GM12872 (cell line): Measurements from ENCODE around the gene BICD2.

ENCODE experiments used
- TF ChIP-seq, protein P1 (sequence below): IDR thresholded peaks from 3 replicates; pipeline ENCODE4 v1.5.1; 2011; ENCODE audit warnings: low read depth, mild to moderate bottlenecking, low read length, moderate library complexity; ENCODE audit not compliant: insufficient read depth

BICD2 gene

DNA sequence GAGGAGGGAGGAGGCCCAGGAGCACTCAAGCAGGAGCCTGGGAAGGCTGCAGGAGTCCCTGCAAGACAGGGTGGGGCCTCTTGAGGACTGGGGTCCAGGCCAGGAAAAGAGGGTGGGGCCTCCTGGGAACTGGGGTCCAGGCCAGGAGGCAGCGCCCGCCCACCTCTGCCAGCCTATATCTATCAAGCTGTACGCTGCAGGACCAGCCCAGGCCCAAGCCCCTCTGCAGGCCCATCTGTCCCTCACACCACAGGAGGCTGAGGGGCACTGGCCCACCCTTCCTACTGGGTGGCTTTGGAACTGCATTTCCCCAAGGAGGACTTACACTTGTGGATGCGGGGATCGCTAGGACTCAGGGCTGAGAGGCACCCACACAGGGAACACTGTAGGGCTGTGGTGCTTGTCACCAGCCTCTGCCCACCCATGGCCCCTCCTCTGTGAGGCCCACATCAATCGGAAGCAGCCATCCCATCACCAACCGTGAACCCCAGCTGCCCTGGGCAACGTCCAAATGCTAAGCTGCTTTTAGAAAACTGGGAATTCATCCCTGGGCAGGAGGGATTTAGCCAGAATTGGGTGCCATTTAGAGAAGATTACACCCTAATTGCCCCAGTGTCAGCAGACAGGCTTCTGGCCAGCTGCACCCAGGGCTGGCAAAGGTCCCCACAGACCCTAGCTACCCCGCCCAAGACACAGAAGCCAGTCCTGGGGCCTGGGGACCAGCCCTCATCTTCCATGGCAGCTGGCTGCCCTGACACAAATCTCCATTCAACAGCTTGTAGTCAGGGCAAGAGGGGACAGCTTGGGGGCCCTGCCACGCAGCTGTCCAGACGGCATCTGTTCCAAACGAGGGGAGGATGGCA, 15.3 kb downstream of the BICD2 start:
- TF ChIP-seq, protein P1, sequence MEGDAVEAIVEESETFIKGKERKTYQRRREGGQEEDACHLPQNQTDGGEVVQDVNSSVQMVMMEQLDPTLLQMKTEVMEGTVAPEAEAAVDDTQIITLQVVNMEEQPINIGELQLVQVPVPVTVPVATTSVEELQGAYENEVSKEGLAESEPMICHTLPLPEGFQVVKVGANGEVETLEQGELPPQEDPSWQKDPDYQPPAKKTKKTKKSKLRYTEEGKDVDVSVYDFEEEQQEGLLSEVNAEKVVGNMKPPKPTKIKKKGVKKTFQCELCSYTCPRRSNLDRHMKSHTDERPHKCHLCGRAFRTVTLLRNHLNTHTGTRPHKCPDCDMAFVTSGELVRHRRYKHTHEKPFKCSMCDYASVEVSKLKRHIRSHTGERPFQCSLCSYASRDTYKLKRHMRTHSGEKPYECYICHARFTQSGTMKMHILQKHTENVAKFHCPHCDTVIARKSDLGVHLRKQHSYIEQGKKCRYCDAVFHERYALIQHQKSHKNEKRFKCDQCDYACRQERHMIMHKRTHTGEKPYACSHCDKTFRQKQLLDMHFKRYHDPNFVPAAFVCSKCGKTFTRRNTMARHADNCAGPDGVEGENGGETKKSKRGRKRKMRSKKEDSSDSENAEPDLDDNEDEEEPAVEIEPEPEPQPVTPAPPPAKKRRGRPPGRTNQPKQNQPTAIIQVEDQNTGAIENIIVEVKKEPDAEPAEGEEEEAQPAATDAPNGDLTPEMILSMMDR = no peak

DNA sequence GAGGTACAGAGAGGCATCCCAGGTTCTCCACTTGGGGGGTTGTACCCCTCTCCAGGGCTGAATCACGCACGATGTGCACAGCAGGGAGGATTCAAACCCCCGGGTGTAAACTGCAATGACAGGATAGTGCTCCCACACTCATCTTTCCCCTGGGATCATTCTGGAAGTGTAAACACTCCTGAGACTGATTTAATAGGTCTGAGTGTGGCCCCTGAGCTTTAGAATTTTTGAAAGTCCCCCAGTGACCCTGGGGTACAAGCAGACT, 16.5 kb downstream of the BICD2 start:
- TF ChIP-seq, protein P1 = no peak

DNA sequence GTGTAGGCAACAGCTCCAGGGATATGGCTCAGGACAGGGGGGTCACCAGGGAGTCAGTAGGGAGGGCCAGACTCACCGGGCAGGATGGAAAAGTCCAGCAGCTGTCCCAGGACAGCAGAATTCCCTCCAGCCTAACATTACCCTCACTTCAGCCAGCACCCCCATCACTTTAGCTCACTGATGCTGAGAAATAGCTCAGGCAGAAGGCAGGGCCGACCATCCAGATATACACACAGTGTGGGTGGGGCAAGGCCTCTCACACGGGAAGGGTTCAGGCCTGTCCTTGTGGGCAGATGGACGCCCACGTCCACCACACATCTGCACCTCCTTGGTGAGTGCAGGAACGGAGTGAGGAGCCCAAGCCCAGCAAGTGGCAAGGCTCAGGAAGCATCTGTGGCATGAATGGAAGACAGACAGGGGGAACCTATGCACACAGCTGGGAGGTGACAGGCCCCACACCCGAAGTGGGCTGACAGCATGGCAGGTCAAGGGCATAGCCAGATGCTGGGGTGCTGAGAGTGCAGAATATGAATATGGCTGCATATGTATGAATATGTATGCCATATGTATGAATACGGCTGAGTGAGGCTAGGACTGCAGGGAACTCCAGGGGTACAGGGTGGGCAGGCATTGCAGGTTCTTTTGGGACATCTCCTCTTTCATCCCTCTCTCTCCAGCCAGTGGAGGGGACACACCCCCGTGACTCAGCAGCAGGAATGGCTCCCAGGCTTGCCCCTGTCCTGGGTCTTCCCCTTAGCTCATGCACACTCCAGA, 17.0 kb downstream of the BICD2 start:
- TF ChIP-seq, protein P1 = no peak

DNA sequence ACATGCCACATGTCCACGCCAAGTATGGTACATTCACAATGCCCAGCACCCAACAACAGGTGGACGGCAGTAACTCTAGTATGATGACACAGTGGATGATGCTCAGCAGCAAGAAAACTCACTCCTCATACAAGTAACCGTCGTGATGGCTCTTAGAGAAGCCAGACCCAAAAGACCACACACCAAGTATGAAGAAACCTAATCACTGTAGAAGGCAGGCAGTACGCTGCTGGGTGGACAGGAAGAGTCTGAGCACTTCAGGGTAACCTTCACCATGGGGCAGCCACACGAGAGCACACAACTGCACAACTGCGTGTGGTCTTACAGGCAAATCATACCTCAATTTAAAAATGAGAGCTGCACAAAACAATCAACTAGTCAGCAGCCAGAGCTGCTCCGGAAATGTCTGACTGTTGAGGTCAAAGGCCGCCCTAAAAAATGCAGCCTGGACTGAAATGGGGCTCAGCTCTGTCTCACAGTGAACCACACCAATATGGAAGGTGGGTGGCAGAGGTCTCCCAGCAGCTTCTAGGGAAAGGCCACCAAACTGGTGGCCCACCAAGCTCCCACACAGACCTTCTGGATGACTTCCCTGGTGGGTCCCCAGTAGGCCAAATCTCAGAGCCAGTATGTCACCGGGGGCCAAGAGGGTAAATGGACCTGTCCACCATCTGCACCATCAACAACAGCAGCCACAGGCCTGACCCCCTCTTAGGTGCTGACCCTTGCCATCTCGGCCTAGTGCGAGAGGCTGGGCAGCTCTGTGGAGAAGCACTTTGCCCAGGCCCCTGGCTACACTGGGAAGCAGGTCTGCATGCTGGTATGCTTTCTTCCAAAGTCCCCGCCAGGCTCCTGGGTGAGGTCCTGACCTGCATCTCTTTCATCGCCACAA, 17.8 kb downstream of the BICD2 start:
- TF ChIP-seq, protein P1 = no peak

DNA sequence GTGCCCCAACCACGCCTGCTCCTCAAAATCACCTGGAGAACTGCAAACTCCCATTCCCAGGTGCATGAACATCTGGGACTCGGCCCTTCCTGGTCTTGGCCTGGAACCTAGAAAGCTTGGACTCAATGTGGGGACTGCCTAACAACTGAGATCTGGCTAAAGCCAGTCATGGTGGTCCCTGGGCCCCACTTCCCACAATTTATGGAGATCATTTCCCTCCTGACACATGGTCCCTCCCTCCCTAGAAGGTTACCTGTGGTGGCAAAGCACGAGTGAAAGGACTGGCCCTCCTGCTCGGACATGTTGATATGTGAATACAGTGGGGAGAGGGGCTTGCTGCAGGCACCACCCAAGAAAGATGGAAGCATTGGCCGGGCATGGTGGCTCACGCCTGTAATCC, 18.8 kb downstream of the BICD2 start:
- TF ChIP-seq, protein P1 = no peak

DNA sequence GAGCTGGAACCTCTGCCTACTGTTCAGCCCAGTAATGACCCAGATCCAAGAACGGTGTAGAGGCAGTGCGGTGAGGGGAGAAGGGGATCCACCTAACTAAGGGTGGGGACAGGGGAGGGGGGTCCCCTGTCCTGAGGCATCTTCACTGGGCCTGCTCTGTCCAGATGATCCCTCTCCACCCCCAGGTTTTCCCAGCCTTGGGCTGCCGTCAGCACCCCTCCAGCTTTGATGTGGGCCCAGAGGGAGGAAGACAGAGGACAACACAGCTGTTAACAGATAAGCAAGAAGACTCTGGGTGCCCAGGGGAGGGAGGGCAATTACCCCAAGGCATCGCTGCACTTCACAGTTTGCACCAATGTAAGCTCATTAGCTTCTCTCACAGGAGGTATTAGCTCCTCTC, 19.3 kb downstream of the BICD2 start:
- TF ChIP-seq, protein P1 = no peak

DNA sequence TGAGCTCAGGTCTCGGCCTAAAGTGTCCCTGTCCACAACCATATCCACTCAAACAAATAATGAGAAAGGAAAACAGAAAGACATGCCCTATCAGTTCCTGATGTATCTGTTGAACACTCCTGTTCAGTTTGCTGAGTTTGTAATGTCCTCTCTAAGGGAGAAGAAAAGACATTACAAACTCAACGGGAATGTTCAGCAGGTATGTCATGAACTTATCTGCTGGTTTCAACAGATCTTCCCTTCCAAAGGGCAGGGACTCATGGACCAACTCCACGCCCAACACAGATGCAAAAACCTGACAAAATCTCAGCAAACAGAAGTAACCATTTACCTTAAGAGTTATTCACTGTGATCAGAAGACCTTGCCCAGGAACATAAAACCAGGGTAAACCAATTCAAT, 23.7 kb downstream of the BICD2 start:
- TF ChIP-seq, protein P1 = no peak
